HG03196 (cell line): ENCODE results near the gene SEMA4C.

ENCODE experiments used
- ATAC-seq: cut with Tn5 transposase; IDR thresholded peaks from one replicate; pipeline ENCODE4 v1.9.1; 2021; ENCODE audit not compliant: unreplicated experiment

SEMA4C gene

DNA sequence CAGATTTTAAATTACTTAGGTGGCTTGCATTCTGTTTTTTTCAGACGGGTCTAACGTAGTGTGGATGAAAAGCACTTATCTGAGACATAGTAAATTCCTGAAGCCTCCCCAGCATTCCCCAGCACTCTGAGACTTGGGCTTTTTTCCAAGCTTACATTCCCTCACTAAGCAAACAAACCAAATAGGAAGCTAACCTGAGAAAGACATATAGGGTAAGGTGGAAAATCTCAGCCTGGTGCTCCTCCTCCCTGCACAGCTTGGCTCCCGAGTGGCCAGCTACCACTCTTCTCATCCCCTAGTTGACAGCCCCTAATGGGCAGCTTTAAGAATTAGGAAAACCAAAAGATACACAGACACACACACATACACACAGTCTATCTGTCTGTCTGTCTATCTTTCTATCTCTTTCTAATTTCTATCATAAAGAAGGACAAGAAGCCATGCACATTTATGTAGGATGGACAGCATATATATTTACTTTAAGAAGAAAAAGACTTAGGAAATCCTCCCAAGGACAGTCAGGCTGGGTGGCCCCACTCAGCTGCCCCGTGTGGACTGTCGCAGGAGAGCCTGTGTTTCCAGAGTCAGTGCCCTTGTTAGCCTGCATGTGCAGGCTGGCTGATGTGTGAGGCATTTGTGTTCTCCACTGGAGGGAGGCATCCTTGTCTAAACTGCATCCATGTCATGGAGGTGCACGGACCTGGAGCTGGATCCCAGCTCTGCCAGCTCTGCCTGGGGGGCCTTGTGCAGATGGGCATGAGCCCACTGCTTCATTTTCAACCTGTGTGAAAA lies 45.6 kb downstream of the SEMA4C start:
- no peak for ATAC-seq

DNA sequence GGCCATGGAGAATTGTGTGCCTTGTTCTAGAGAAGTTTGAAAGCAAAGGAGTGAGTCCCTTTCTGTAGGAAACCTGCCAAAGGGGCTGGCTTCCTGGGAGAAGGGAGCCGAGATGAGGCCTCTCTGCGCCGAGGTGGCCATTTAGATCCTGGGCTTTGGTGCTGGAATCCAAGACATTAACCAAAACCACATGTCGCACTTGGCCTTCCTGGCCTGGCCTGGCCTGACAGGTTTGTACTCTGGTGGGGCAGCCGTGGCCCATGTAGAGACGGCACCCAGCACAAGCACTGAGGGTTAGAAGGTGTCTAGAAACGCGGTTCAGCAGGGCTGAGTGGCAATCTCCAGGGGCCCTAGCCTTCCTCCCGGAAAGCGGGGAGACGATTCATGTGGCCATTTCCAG lies 46.7 kb downstream of the SEMA4C start:
- ATAC-seq = no peak

DNA sequence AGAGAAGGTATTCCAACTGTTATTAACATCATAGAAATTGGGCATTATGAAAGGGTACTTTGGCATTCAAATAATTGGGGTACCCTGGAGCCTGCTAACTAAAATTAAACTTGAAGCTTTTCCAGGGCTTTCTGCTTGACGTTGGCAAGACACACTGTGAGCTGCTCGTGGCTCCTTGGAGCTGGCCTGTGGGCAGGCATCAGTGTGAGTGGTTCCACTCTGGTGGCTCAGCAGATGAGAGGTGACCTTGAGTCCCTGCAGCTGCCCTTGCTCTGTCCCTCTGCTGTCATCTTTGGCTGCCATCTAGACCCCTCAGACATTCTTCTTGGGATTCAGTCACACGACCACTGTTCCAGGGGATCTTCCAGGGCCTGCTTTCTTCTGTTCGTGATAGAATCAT lies 47.1 kb downstream of the SEMA4C start:
- no peak for ATAC-seq

DNA sequence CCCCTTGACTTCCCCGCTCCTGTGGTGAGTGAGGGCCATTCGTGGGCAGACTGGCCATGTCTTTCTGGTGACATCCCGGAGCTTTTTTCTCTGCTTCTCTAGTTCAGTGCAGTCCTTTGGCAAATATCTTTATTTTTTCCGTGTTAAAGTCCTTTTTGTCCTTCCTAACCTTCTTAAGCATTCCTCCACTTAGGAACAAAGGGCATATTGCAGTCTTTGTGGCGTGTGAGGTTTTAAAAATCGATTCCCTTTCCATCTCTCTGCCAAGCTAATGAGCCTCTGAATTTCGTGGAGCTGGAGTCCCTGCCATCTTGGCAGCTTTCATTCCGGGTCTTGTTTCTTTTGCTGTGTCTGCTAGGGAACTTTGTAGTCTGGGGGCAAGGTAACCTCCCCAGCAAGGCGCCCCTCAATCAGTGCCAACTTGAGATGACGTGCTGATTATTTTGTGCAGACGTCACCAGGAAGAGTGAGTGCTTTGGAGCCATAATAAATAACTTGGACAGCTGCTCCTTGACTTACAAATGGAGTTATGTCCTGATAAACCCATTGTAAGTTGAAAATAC lies 48.7 kb downstream of the SEMA4C start:
- ATAC-seq = no peak

DNA sequence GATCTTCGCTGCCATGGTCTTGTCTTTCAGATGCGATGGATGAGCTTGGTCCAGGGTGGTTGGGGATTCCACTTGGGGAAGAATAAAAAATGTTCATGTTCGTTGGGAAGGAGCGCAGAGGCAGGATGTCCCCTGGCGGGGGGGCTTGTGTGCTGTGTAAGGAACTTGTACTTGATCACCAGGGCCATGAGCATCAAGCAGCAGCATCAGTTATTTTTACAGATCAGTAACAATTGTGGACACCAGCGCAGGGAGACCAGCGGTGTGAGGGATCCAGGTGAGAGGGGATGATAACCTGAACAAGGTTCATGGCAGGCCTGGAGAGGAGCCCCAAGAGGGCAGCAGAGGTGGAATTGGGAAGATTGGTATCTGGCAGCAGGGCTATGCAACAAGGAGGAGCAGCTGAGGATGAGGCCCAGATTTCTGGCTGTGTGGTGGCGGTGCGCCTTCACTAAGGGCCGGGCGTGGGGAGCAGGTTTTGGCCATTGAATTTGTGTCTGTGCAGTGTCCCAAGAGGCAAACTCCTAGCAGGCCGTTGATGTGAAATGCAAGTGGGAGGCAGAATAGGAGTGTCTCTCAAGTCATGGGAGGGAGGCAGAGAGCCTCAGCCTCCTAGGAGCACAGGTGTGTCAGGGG lies 49.9 kb downstream of the SEMA4C start:
- no peak for ATAC-seq

DNA sequence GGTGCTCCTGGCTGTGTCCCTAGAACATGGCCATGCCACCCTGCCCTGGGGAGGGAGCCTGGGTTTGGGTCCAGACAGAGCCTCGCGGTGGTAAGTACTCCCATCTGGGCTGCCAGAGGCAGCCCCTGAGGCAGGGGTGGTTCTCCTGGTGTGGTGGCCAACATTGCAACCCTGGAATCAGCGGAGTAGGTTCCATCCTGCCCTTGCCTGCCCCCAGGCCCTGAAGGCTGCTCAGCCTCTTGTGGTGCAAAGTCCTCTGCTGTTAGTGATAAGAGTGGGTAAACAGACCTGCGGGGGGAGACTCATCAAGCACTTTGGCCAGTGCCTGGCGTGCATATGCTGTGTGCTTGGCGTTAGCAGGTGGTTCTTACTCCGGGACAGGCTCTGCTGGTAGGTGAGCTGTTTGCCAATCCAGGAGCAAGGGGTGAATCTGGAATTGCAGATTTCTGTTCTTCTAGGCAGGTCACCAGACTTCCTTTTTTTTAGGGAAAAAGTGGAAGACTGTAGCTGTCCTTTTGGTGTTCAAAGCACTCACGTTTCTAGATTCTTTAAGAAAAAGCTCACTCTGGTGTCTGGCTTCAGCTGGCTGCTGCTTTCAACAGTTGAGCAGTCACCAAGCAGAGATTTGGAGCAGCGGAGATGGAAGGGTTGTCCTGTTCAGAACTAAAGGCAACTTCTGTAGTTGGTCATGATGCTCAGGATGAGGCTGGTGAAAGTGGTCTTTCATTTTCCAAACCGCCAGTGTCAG lies 50.6 kb downstream of the SEMA4C start:
- ATAC-seq = no peak

DNA sequence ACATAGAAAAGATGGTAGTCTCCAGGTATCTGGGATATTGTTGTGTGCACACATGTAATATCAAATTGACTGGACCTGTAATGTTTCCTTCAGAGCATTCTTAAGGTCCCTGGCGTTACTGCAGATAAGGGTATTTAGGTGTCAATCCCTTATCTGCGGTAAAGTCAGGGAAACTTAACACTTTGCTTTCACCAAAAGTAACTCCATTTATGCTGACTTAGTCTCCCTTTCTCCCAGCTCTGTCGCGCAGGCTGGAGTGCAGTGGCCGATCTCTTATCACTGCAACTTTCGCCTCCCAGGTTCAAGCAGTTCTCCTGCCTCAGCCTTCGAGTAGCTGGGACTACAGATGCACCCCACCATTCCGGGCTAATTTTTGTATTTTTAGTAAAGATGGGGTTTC lies 52.0 kb downstream of the SEMA4C start:
- no peak for ATAC-seq

DNA sequence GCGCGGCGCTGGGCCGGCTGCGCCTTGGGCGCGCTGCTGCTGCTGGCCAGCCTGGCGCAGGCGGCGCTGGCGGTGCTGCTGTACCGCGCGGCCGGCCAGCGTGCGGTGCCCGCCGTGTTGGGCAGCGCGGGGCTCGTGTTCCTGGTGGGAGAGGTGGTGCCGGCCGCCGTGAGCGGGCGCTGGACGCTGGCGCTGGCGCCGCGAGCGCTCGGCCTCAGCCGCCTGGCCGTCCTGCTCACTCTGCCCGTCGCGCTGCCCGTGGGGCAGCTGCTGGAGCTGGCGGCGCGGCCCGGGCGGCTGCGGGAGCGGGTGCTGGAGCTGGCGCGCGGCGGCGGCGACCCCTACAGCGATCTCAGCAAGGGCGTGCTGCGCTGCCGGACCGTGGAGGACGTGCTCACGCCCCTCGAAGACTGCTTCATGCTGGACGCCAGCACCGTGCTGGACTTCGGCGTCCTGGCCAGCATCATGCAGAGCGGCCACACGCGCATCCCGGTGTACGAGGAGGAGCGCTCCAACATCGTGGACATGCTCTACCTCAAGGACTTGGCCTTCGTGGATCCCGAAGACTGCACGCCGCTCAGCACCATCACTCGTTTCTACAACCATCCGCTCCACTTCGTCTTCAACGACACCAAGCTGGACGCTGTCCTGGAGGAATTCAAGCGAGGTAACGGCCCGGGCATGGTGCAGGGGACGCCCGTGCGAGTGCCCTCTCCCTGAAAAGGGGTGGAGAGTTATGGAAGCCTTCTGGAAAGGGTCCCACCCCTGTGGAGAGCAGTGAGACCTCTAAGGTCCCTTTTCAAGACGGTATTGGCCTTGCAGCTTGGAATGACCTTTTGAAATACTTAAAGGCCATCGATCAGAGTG lies 52.8 kb downstream of the SEMA4C start:
- no peak for ATAC-seq

DNA sequence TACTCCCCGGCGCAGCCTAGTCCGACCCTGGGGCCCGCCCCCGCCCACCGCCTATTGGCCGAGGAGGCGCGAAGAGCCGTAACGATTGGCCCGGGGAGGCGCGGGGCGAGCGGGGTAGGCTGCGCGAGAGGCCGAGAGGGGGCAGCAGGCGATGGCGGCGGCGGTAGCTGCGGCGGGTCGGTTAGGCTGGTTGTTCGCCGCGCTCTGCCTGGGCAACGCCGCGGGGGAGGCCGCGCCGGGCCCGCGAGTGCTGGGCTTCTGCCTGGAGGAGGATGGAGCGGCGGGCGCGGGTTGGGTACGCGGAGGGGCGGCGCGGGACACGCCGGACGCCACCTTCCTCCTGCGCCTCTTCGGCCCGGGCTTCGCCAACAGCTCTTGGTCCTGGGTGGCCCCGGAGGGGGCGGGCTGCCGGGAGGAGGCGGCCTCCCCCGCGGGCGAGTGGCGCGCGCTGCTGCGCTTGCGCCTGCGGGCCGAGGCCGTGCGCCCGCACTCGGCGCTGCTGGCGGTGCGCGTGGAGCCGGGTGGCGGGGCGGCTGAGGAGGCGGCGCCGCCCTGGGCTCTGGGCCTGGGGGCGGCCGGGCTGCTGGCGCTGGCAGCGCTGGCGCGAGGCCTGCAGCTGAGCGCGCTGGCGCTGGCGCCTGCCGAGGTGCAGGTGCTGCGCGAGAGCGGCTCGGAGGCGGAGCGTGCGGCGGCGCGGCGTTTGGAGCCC lies 53.6 kb downstream of the SEMA4C start, which contains the start of gene CNNM3:
Gene CNNM3, plus strand, starts transcription at position 142 of the 709 bp plus-strand sequence. Its CDS starts 10 bp downstream, at position 152.
- peak; percentile 76 for ATAC-seq

GRCh38 chr2:96815326-96816126 lies 54.4 kb downstream of the SEMA4C start:
- ATAC-seq = peak; percentile 9

DNA sequence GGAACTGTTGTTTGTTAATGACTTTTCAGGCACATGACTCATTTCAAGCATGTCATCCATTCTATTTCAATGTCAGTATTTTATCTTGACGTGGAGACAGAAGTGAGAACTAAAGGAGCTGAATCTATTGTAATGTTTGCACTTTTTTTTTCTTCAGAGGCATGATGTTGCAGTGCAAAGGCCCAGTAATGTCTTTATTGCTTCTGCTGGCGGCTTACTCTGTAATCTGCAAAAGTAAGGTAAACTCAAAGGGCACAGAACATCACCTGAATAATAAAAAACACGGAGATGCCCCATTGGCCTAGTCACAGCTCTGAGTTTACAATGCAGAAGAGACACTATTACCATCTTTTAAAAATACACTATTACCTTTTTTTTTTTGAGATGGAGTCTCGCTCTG lies 56.2 kb downstream of the SEMA4C start:
- ATAC-seq = no peak

DNA sequence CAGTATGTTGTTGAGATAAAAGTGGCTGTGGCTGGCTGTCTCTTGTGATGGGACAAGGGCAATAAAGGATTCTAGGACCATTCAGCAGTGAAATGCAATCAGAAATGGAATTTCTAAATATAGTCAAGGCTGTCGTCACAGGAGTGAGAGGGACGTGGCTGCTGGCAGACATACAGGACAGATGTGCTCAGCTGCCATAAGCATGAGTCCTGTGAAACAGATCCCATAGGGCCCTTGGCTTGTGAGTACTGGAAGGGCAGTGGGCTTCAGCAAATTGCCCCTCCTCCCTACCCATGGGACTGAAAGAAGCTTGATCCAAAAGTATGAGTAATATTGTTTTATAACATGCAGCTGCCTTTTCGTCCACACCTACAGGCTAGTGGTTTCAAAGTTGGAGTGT lies 58.0 kb downstream of the SEMA4C start:
- no peak for ATAC-seq

DNA sequence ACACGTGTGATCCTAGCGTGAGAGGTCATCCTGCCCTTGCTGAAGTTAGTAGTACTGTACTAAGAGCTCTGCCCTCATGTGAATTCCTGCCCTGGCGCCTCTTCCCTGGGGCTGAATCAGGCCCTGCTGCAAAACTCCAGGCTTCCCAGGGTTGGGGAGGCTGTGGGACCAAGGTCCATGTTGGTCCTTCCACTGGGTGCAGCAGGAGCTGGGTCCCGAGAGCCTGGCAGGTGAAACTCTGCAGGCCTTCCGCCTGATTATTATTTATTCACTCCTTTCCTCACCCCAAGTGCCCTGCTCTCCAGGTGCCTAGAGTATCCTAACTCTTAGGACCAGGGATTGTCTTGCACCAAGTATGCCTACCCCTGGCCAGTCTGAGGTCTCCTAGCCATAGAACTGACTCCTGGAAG lies 59.1 kb downstream of the SEMA4C start:
- ATAC-seq = no peak

- ATAC-seq = no peak
Observed at GRCh38 chr2:96809951-96810782, 59.7 kb downstream of the SEMA4C start.
